Activated B cell treated with CpG ODN at 0.5 μM for 24 hours (primary cell): ENCODE measurements around the gene PRMT5. TPM values are rescaled to one million over a fixed set of nuclear protein-coding genes. Genes with fewer than 3 reads are reported as not detected.

Source experiments
- ATAC-seq: fragments of 200-7000 bp; cut with Tn5 transposase; one replicate; pipeline ENCODE4 v1.10.0; 2021; ENCODE audit warnings: low read depth, mild to moderate bottlenecking, moderate library complexity
- CTCF ChIA-PET: fragments of 350-600 bp; sonication (Branson Sonifier 250); formaldehyde crosslinking; loops from one replicate; lab custom pipeline; 2021; ENCODE audit warnings: antibody characterized with exemption; lab: Charles Lee
- POLR2A ChIA-PET: fragments of 350-600 bp; sonication (Branson Sonifier 250); formaldehyde crosslinking; loops from one replicate; lab custom pipeline; 2021; ENCODE audit warnings: antibody characterized with exemption; lab: Charles Lee
- DNase-seq: peaks from one replicate; pipeline ENCODE4 v3.0.0; 2022
- H3K27ac Mint-ChIP-seq: one replicate; pipeline ENCODE4 v1.8.0; 2020; ENCODE audit warnings: mixed read lengths
- H3K27me3 Mint-ChIP-seq: one replicate; pipeline ENCODE4 v1.8.0; 2021; ENCODE audit warnings: mixed read lengths
- H3K36me3 Mint-ChIP-seq: one replicate; pipeline ENCODE4 v1.8.0; 2021; ENCODE audit warnings: low read depth, mixed read lengths
- H3K4me1 Mint-ChIP-seq: one replicate; pipeline ENCODE4 v1.8.0; 2021; ENCODE audit warnings: mixed read lengths
- H3K4me3 Mint-ChIP-seq: one replicate; pipeline ENCODE4 v1.8.0; 2020; ENCODE audit warnings: mild to moderate bottlenecking, mixed read lengths
- H3K9me3 Mint-ChIP-seq: one replicate; pipeline ENCODE4 v1.8.0; 2020; ENCODE audit warnings: mixed read lengths
- CTCF ChIP-seq: fragments of 200-600 bp; IDR thresholded peaks from one replicate; pipeline ENCODE4 v1.8.0; 2022; ENCODE audit warnings: antibody characterized with exemption, mild to moderate bottlenecking
- intact Hi-C: fragments of 100-400 bp; cut with micrococcal nuclease; formaldehyde crosslinking; loops from one replicate; pipeline ENCODE4 v1.15.1; 2024
- total RNA-seq: library from RNA; stranded (reverse); gene quantifications from 2 replicates; pipeline ENCODE4 v1.2.3, GENCODE V29; 2022

Gene PRMT5
- total RNA-seq: 75.3 and 96.5 TPM in 2 replicates

DNA sequence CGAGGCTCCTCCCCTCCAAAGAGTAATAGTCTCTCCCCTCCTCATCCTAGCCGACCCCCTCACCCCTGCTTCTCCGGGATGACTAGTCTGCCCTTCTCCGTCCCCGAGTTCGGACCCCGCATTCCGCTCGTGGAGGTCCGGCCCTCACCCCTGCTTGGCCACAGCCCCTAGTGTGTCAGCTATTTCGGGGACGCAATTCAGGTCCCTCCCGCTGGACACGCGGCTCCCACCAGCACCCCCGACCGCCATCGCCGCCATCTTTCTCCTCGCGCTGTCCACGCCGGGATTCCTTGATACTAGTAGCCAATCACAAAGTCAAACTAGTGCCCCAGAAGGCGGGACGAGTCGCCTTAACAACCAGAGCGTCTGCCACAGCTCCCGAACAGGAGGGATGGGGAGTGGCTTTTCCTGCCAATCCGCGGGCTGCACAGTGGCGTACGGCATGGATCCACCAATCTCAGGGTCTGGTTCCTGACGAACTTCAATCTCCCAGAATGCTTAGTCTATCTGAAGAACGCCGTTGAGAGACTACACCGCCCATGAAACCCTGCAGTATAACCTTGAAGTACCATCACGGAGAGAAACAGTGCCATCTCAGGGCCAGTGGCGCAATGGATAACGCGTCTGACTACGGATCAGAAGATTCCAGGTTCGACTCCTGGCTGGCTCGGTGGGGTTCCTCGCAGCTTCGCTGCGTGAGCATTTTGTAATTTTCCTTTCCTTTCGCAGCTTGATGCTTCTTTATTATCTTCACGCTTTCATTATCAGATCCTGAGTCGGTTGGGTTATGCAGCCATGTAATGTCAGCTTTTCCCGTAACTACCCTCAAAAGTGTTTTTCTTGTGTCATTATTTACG, at the start of gene PRMT5:
TSS of gene PRMT5 (minus strand) at position 273 of the 857 bp plus-strand sequence. CDS start at position 258, 15 bp downstream.
- Mint-ChIP-seq H3K4me1 (peaks cover 14% of the 10 kb centered on the region), H3K27ac (no peak within 1 kb of the TSS), H3K36me3 (peaks cover 24% of the 10 kb centered on the region), H3K4me3 (no peak within 1 kb of the TSS), H3K27me3 (no peaks in the 10 kb centered on the region), H3K9me3 (no peaks in the 10 kb centered on the region)
- POLR2A ChIA-PET: interaction anchor here (0.6 to 2.6 kb wide), 18 partner anchors 11 to 1152 kb away, joined by 3 to 47 read pairs (median 4); partner anchors contain the start of genes ACIN1, C14orf119, CDH24 and HAUS4
- no peak for TF ChIP-seq CTCF
- DNase-seq: peak; percentile 83
- intact Hi-C loops: loop anchor here (1.0 to 10.0 kb wide), 11 partner anchors 10 to 625 kb away; partner anchors contain the start of genes ACIN1, C14orf119, DAD1 and HAUS4
- ATAC-seq: peak; percentile 93
- CTCF ChIA-PET: interaction anchor here (0.8 to 3.4 kb wide), 11 partner anchors 10 to 166 kb away, joined by 3 to 22 read pairs (median 5); partner anchors contain the start of genes ACIN1, AJUBA, C14orf119 and CDH24

GRCh38 chr14:22978487-22978837, 49.3 kb upstream of the PRMT5 start:
- H3K9me3 Mint-ChIP-seq: no peaks in the 10 kb centered on the region
- no peak overlapping the region for H3K4me3 Mint-ChIP-seq
- TF ChIP-seq CTCF: no peak
- no peak overlapping the region for H3K27ac Mint-ChIP-seq
- ChIA-PET CTCF (interaction anchor here (1.1 to 8.0 kb wide), 2 partner anchors 7 to 79 kb away, joined by 5 to 152 read pairs; partner anchors contain the start of genes AJUBA and CDH24), POLR2A (no interaction called here)
- H3K36me3 Mint-ChIP-seq: no peaks in the 10 kb centered on the region
- DNase-seq (no peak), ATAC-seq (no peak)
- peaks cover 12% of the 10 kb centered on the region for H3K4me1 Mint-ChIP-seq
- intact Hi-C loops: no loop called here
- peaks cover 14% of the 10 kb centered on the region for H3K27me3 Mint-ChIP-seq

DNA sequence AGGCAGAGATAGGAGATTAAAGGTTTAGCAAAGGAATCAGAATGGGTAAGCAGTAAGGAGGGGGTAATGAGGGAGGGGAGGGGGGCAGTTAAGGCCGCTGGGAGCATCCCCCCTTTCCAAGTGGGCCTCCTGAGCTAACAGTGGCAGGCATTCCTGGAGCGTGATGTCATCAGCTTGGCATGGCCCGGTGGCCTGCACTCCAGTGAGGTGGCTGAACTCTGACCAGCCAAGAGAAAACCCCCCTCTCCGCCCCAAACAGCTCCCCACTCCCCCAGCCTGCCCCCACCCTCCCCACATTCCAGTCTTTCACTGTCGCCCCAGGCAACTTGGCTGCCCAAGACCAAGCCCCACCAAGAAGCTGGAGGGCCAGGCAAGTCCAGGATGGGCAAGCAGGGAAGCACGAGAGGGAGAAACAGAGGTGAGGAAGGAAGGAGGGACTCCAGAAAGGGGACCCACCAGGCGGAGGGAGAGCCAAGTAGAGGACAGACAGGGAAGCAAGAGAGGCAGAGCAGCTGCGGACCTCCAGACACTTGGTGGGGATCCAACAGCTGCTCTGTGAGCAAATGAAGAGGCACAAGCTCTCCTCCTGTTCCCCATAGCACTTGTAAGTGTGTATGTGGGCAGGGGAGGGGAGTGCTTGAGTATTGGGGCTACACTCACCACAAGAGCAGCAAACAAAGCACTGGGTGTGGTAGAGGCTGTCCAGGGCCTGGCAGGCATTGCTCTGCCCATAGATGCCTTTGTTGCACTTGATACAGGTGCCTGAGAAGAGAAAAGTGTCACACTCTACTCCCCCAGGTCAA, 48.7 kb upstream of the PRMT5 start:
- ChIA-PET POLR2A (interaction anchor here (0.6 to 1.5 kb wide), 4 partner anchors 18 to 446 kb away, joined by 3 to 7 read pairs (median 5); no protein-coding TSS in a partner anchor), CTCF (interaction anchor here (0.7 to 8.0 kb wide), 3 partner anchors 8 to 408 kb away, joined by 3 to 152 read pairs (median 5); partner anchors contain the start of genes AJUBA and CDH24)
- H3K4me1 Mint-ChIP-seq: peaks cover 12% of the 10 kb centered on the region
- H3K36me3 Mint-ChIP-seq: no peaks in the 10 kb centered on the region
- no peaks in the 10 kb centered on the region for H3K9me3 Mint-ChIP-seq
- DNase-seq: no peak
- H3K4me3 Mint-ChIP-seq: no peak overlapping the region
- no peak for ATAC-seq
- peaks cover 15% of the 10 kb centered on the region for H3K27me3 Mint-ChIP-seq
- intact Hi-C loops: no loop called here
- TF ChIP-seq CTCF: no peak
- H3K27ac Mint-ChIP-seq: no peak overlapping the region

- Mint-ChIP-seq H3K36me3 (no peaks in the 10 kb centered on the region), H3K4me3 (no peak overlapping the region), H3K9me3 (no peaks in the 10 kb centered on the region), H3K4me1 (peaks cover 12% of the 10 kb centered on the region), H3K27me3 (peaks cover 15% of the 10 kb centered on the region), H3K27ac (no peak overlapping the region)
- no peak for ATAC-seq
- no peak for DNase-seq
- intact Hi-C loops: no loop called here
- POLR2A ChIA-PET: interaction anchor here (0.6 to 1.5 kb wide), 4 partner anchors 18 to 446 kb away, joined by 3 to 7 read pairs (median 5); no protein-coding TSS in a partner anchor
- TF ChIP-seq CTCF: no peak
- CTCF ChIA-PET: interaction anchor here (0.7 to 8.0 kb wide), 2 partner anchors 8 to 407 kb away, joined by 3 to 152 read pairs; partner anchors contain the start of gene AJUBA
These were observed 48.2 kb upstream of the PRMT5 start for GRCh38 chr14:22977434-22977683.
